NCI-H446 treated with DMSO at 0.1 percent for 48 hours (cell line): Measurements from ENCODE around the gene CSNK1G2.
A peak's percentile ranks its signal among the peaks of the same experiment; 100 is the strongest.

Source experiments
- DNase-seq: peaks from one replicate; lab custom pipeline; 2025; lab: John Stamatoyannopoulos, UW

Gene CSNK1G2

DNA sequence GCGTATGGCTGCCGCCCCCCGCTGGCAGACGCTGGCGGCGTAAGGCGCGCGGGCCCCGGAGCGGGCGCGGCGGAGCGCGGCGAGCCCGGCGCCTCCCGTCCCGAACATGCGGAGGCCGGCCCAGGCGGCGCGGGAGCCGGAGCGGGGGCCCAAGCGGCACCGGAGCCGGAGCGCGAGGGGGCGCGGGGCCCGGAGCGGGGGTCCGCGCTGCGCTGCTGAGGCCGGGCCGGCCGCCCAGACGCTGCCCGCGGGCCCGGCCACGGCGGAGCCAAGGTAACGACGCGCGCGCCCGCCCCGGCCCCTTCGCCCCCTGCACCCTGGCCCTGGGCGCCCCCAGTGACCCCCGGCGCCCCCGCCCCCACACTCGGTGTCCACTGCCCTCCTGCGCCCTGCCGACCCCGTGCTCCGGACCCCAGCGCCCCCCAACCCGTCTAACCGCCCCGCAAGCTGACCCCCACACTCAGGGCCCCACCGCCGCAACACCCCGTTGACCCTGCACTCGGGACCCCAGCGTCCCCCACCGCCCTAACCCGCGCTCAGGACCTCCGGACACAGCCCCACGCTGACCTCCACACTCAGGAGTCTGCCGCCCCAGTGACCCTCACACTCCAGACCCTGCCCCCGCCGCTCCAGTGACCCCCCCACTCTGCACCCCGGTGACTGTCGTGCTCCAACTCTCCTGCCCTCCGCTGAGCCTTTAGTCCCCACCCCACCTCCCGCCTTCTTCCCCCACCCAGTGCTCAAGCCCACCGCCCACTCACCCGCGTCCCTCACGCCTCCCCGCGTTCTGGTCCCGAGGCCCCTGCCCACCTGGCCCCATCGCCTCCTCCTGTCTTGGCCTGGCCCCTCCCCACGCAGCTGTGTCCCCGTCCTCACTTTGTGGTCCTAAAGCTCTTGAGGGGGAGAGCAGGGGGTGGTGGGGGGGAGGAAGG lies at the start of gene CSNK1G2:
TSS of gene CSNK1G2 (plus strand) at position 27 of the 932 bp plus-strand sequence. CDS start 28,601 bp downstream, outside the sequence.
- no peak for DNase-seq

DNA sequence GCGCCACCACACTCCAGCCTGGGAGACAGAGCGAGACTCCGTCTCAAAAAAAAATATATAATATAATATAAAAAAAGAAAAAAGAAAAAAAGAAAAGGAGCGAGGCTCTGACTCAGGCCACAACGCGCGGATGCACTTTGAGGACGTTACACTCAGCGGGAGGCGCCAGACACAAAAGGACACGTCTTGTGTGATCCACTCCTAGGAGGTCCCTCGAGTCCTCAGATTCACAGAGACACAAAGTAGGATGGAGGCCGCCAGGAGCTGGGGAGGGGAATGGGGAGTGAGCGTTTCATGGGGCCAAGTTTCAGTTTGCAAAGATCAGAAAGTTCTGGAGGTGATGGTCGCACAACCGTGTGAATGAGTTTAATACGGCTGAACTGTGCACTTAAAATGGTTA lies 47.2 kb upstream of the CSNK1G2 start:
- no peak for DNase-seq

DNA sequence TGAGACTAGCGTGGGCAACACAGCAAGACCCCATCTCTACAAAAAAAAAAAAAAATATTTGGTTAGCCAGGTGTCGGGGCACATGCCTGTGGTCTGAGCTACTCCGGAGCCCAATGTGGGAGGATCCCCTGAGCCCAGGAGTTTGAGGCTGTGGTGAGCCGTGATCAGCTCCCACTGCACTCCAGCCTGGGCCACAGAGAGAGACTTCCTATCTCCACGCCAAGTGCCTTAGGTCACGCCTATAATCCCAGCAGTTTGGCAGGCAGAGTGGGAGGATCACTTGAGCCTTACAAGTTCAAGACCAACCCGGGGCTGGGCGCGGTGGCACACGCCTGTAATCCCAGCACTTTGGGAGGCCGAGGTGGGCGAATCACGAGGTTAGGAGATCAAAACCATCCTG lies 44.5 kb upstream of the CSNK1G2 start:
- DNase-seq = no peak

DNA sequence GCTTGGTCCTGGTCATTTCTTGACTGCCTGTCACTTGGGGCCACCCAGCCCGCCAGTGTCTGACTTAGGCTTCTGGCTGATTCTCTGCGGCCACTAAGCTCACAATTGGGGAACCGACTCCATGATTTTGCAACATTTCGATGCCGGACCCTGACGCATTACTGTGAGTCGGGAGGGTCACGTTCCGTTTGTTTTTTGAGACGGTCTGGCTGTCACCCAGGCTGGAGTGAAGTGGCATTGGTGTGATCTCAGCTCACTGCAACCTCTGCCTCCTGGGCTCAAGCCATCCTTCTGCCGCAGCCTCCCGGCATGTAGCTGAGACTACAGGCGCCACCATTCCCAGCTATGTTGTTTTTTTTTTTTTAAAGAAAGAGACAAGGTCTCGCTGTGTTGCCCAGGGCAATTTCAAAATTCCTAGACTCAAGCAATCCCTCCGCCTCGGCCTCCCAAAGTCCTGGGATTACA lies 39.0 kb upstream of the CSNK1G2 start:
- no peak for DNase-seq

DNA sequence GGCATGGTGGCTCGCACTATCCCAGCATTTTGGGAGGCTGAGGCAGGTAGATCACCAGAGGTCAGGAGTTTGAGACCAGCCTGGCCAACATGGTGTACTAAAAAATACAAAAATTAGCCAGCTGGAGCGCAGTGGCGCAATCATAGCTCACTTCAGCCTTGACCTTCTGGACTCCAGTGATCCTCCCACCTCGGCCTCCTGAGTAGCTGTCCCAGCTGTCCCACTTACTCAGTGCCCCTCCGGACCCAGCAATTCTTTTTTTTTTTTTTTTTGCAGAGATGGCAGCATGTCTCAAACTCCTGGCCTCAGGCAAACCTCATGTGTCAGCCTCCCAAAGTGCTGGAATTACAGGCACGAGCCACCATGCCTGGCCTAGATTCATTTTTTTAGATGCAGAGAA lies 38.0 kb upstream of the CSNK1G2 start:
- DNase-seq = no peak

DNA sequence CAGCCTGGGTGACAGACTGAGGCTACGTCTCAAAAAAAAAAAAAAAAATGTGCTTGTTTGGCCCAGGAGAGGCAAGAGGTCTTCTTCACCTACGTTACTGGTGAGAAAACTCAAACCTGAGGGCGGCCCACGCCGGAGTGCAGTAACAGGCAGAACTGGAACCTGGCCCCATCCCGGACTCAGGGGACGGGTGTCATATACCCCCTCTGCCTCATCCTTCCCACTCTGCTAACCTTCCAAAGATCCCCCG lies 36.2 kb upstream of the CSNK1G2 start:
- DNase-seq = no peak

DNA sequence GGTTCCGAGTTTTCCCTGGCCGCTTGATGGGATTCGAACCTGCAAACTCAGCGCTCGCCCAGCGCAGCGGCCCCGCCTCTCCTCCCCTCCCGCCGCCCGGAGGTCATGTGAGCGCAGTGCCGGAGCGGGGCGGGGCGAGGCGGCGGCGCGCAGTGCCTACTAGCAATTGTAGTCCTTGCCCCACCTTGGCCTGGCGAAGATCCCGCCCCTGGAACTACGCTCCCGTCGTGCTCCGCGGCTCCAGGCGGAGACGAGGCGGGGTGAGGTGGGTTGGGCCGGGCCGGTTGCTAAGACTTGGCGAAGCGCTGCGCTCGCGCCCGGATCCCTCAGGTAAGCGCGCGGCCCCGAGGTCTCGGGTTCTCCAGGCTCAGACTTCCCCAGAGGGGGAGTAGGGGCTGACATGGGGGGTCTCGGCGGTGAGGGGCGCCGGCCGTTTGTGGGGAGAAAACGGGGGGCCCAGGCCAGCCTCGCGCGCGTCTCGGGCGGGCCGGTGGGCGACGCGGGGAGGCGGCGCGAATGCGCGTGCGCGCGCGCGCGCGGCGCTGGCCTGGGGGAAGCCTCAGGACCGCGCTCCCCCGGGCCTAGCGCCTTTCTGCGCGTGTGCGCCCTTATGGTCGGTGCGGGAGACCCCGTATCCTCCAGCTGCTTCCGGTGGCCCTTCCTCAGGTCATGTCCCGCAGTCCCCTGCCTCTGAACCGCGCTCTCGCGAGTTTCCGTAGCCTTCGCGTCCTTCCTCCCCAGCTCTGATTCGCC lies 35.7 kb upstream of the CSNK1G2 start, which contains the start of the genes ADAT3 and SCAMP4:
TSS of gene ADAT3 (plus strand) at position 290 of the 753 bp plus-strand sequence. CDS start 6,649 bp downstream, outside the sequence.
TSS of gene SCAMP4 (plus strand) at position 290 of the 753 bp plus-strand sequence. CDS start 9,621 bp downstream, outside the sequence.
- DNase-seq = peak; percentile 98

DNA sequence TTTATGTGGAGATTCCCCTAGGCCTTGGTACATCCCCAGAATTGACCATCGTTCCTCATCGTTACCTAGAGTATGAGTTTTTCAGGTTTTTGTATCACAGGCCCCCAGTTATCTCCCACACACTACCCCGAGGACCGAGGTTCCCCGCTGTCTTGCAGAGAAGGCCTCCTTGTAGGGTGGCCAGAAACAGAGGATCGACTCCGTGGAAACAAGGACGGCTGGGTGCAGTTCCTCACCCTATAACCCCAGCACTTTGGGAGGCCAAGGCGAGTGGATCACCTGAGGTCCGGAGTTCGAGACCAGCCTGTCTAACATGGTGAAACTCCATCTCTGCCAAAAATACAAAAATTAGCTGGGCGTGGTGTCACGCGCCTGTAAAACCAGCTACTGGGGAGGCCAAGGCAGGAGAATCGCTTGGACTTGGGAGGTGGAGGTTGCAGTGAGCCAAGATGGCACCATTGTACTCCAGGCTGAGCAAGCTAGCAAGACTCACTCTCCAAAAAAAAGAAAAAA lies 35.1 kb upstream of the CSNK1G2 start:
- no peak for DNase-seq

DNA sequence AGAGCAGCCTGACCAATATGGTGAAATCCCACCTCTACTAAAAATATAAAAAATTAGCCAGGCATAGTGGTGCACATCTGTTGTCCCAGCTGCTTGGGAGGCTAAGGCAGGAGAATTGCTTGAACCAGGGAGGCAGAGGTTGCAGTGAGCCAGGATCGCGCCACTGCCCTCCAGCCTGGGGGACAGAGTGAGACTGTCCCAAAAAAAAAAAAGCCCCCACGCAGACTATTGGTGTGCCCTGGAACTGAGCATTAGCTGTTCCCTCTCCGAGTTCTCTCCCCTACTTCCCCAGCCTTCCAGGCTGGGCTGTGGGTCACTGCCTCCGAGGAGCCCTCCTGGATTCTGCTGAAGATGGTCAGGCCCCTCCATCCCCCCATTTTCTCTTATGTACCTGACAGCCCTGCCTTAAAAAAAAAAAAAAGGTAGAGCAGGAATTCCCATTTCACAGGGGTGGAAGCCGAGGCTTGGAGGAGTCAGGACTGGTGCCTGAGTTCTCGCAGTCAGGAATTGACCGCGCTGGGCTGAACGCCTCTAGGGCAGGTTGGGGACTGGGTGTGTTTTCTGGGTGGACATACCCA lies 33.9 kb upstream of the CSNK1G2 start:
- DNase-seq = no peak

DNA sequence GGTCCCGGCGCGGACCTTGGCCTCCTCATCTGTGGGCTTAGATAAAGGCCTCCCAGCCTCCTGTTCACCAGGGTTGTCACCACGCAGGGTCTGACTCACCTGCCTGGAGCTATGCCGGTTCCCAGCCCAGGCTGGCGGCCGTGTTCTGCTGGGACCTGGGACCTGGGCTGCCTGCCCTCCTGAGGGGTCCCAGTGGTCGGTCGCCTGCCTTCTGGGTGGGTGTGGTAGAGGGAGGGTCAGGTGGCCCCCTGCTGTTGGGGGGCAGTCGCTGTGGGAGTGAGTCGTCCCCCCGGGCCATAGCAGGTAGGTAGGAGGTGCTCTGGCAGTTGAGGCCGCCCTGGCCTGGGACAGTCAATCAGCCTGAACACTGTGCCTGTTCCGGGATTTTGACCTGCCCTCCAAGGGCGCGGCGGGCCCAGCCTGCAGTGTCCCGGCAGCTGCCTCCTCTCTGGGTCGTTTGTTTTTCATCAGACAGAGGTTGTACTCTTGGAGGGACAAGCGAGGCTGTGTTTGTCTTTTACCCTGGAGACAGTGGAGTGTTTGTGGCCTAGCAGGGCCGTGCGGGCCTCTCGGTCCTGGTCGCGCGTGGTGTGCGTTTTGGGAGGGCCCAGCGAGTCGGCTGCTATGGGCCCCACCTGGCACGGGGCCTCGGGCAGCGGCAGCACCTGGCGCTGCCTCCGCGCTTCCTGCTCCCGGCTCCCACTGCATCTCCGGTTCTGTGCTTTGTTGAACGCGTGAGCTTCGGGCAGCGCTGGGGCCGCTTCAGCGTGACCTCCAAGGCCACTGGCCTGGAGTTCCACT lies 33.2 kb upstream of the CSNK1G2 start:
- DNase-seq = no peak

DNA sequence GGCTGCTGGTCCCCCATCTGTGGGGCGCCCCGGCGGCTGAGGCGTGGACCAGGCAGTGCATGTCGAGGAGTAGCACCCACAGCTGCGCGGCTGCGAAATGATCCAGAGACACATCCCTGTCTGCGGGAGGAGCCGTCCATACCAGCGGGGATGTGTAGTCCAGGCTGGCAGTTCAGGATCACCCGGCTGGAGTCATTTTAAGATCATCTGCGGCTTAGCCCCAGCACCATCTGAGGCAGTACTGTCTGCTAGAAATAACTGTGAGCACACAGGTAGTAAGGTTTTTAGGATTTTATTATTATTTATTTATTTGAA lies 32.7 kb upstream of the CSNK1G2 start:
- DNase-seq = no peak

DNA sequence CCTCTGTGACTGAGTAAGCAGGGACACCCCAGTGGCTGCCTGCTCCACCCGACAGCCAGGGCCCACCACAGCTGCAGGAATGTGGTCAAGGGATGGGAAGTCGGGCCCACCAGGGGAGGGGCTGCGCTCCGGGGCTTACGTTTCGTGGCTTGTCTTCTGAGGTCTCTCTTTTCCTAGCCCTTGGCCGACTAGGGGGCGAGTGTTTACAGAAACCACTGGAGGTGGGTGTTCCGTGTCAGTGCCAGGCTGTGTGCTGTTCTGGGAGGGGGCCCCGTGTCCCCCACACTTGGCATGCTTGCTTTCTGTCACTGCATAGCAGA lies 31.3 kb upstream of the CSNK1G2 start:
- DNase-seq = no peak

DNA sequence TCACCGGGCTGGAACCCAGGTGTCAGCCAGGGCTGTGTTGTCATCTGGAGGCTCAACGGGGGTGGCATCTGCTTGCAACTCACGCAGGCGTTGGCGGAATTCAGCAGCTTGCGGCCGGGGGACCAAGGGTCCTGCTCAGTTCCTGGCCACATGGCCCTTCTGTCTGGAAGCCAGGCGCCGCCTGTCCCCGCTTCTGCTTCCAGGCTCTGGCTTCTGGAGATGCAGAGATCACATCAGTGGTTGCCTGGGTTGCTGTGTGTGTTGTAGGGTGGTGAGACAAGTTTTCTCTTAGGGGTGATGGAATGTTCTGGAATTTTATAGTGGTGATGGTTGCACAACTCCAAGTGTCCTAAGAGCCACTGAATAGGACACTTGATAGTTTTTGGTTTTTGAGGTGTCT lies 30.8 kb upstream of the CSNK1G2 start:
- DNase-seq = no peak

DNA sequence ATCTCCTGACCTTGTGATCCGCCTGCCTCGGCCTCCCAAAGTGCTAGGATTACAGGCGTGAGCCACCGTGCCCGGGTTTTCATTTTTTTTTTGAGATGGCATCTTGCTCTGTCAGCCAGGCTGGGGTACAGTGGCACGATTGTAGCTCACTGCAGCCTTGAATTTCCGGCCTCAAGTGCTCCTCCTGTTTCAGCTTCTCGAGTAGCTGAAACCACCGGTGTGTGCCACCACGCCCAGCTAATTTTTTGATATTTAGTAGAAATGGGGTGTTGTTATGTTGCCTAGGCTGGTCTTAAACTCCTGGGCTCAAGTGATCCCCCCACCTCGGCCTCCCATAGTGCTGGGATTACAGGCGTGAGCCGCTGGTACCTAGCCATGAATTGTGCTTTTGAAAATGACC lies 29.9 kb upstream of the CSNK1G2 start:
- DNase-seq = no peak

DNA sequence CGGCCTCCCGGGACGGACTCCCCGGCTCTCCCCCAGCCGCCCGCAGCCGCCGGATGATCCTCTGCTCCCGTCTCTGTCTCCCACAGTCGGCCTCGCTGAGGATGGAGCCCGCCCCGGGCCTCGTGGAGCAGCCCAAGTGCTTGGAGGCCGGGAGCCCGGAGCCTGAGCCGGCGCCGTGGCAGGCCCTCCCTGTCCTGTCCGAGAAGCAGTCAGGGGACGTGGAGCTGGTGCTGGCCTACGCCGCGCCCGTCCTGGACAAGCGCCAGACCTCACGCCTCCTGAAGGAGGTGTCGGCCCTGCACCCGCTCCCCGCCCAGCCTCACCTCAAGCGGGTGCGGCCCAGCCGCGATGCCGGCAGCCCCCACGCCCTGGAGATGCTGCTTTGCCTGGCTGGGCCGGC lies 29.0 kb upstream of the CSNK1G2 start:
- DNase-seq = no peak

DNA sequence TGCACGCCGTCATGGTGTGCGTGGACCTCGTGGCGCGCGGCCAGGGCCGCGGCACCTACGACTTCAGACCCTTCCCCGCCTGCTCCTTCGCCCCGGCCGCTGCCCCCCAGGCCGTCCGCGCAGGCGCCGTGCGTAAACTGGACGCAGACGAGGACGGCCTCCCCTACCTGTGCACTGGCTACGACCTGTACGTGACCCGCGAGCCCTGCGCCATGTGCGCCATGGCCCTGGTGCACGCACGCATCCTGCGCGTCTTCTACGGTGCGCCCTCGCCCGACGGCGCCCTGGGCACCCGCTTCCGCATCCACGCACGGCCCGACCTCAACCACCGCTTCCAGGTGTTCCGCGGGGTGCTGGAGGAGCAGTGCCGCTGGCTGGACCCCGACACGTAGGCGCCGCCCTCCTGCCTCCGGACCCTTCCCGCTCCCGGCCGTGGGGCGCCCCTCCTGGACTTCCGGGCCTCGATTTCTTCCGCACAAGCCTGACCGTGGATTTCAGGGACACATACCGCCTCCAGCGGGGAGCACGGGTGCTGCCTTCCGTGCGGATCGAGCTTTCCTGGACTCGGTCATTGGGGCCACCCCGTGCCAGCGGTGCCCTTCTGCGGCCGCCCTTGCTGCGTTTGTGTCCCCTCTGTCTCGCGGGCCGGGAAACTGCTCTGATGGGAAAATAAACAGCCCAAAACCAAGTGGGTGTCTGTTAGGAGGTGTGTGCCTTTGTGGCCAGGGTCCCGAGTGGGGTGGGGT lies 28.0 kb upstream of the CSNK1G2 start:
- DNase-seq = no peak

DNA sequence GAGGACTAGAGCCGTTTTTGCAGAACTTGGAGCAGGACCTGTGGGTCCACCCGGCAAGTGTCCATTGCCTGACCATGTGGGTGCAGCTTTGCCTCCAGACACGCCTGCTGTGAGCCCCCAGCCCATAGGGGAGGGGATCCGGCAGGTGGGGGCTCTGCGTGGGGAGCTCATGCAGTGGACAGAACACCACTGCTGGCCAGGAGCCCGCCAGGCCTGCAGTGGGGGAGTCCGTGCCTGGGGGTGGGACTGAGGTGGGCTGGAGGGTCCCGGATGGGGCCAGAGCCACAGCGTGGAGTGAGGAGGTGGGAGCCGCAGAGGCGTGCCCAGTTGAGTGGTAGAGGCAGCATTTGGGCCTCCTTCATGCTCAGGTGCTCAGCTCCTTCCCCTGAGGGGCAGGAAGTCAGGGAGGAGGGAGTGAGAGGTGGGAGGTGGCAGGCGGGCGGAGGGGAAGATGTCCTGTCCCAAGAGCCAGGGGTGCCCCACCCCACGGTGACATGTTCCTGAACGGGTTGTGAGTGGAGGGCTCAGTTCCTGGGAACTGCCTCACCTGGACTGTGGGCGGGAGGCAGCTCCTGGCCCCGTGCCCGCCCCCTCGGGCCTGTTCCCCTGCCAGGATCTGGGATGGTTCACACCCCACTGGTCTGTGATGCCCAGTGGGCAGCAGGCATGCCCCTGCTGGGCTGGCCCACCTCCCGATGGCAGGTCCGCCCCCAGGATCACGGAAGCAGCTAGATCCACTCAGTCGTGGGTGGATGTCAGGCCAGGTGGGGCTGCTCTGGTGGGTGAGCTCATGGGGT lies 27.0 kb upstream of the CSNK1G2 start:
- no peak for DNase-seq

DNA sequence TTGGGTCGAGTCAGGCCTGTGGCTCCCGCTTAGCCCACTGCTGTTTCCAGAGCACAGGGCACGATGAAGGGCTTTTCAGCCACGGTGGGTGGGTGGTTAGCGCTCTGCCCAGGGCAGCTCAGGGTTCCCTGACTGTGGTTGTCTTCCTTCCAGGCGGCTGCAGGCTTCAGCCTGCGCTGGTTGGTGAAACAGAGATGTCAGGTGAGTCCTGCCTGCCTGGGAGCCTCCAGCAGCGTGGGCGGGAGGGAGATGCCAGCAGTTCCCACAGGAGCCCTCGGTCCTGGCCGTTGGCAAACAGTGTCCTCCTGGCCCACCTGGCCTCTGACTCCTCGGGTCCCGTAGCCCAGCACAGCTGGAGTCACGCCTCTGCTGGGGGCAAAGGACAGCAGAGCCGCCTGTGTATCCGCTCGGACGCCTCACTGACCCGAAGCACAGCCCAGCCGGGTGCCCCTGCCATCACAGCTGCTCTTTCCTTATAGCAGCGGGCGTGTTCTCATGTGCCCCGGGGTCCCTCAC lies 26.1 kb upstream of the CSNK1G2 start:
- DNase-seq = no peak

DNA sequence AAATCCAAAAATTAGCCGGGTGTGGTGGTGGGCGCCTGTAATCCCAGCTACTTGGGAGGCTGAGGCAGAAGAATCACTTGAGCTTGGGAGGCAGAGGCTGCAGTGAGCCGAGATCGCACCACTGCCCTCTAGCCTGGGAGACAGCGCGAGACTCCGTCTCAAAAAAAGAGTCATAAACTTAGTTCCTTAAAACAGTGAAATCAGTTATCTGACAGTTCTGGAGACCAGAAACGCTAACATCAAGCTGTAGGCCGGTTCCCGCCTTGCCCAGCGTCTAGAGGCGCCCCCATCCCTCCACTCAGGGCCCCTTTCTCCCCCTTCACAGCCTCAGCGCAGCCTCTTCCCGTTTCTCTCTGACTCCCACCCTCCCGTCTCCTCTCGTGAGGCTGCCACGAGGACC lies 23.8 kb upstream of the CSNK1G2 start:
- DNase-seq = no peak

DNA sequence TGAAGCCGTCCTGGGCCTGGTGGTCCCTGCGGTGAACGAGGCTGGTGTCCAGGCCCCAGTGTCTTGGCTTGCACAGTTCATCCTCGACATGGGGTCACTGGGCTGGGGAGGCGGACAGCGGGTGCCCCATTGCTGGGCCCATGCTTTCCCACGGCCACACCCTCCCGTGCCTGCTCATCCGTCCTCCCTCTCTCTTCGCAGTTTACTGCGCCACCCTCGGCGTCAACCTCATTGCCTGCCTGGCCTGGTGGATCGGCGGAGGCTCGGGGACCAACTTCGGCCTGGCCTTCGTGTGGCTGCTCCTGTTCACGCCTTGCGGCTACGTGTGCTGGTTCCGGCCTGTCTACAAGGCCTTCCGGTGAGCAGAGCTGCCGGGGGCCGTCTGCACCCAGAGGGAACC lies 23.0 kb upstream of the CSNK1G2 start:
- DNase-seq = no peak
